HUES48 (cell line): ENCODE data around the gene MMRN2.
"Not testable (repeated sequence)": the region's sequence is repeated elsewhere in the genome, so short reads cannot be mapped to it uniquely, and the experiment has no call there.

Experiments used
- H3K27ac ChIP-seq: one replicate; pipeline ENCODE4 v1.7.0; 2013; ENCODE audit warnings: low read depth, low read length, inconsistent platforms
- H3K27me3 ChIP-seq: 2 replicates; pipeline ENCODE4 v1.6.1; 2013; ENCODE audit warnings: mild to moderate bottlenecking, low read length; ENCODE audit not compliant: control insufficient read depth, insufficient read depth
- H3K36me3 ChIP-seq: 2 replicates; pipeline ENCODE4 v1.6.1; 2013; ENCODE audit warnings: low read length; ENCODE audit not compliant: control insufficient read depth, insufficient read depth
- H3K4me1 ChIP-seq: 2 replicates; pipeline ENCODE4 v1.6.1; 2013; ENCODE audit warnings: mild to moderate bottlenecking, low read length; ENCODE audit not compliant: control insufficient read depth, insufficient read depth
- H3K4me3 ChIP-seq: 2 replicates; pipeline ENCODE4 v1.5.1; 2013; ENCODE audit warnings: mild to moderate bottlenecking, low read depth, low read length
- H3K9ac ChIP-seq: 2 replicates; pipeline ENCODE4 v1.6.1; 2013; ENCODE audit warnings: mild to moderate bottlenecking, low read depth, low read length, moderate library complexity
- H3K9me3 ChIP-seq: 2 replicates; pipeline ENCODE4 v1.6.1; 2013; ENCODE audit warnings: low read length; ENCODE audit not compliant: control insufficient read depth, insufficient read depth

Gene MMRN2

GRCh38 chr10:86981020-86981419 lies 23.6 kb upstream of the MMRN2 start:
- H3K9me3 ChIP-seq, H3K4me3 ChIP-seq, H3K36me3 ChIP-seq, H3K9ac ChIP-seq, H3K27ac ChIP-seq, H3K4me1 ChIP-seq, H3K27me3 ChIP-seq: not testable (repeated sequence)

- no peaks in the 10 kb centered on the region for H3K9me3 ChIP-seq
- H3K36me3 ChIP-seq = no peaks in the 10 kb centered on the region
- H3K27ac ChIP-seq = no peak overlapping the region
- no peak overlapping the region for H3K4me3 ChIP-seq
- H3K9ac ChIP-seq = no peak overlapping the region
- H3K4me1 ChIP-seq = peaks cover 5% of the 10 kb centered on the region; the same call in 1 of the 2 replicates
- no peaks in the 10 kb centered on the region for H3K27me3 ChIP-seq
Measured at GRCh38 chr10:86979977-86980448, 22.6 kb upstream of the MMRN2 start.

- H3K27ac ChIP-seq = no peak overlapping the region
- H3K4me1 ChIP-seq = peaks cover 5% of the 10 kb centered on the region; the same call in 1 of the 2 replicates
- H3K9me3 ChIP-seq = no peaks in the 10 kb centered on the region
- H3K36me3 ChIP-seq = no peaks in the 10 kb centered on the region
- H3K4me3 ChIP-seq = no peak overlapping the region
- no peak overlapping the region for H3K9ac ChIP-seq
- H3K27me3 ChIP-seq = no peaks in the 10 kb centered on the region
Measured at GRCh38 chr10:86979296-86979818, 21.9 kb upstream of the MMRN2 start.

- H3K9me3 ChIP-seq, H3K36me3 ChIP-seq, H3K4me3 ChIP-seq, H3K4me1 ChIP-seq, H3K27me3 ChIP-seq, H3K9ac ChIP-seq, H3K27ac ChIP-seq: not testable (repeated sequence)
Measured at GRCh38 chr10:86978457-86978856, 21.0 kb upstream of the MMRN2 start.

- Histone ChIP-seq H3K9ac (no peak overlapping the region), H3K36me3 (no peaks in the 10 kb centered on the region), H3K27me3 (peaks cover 17% of the 10 kb centered on the region), H3K4me1 (peaks cover 5% of the 10 kb centered on the region), H3K4me3 (no peak overlapping the region), H3K9me3 (no peaks in the 10 kb centered on the region), H3K27ac (no peak overlapping the region)
Measured at GRCh38 chr10:86976362-86977056, 19.1 kb upstream of the MMRN2 start.

GRCh38 chr10:86974484-86974883 lies 17.1 kb upstream of the MMRN2 start:
- Histone ChIP-seq H3K36me3 (no peaks in the 10 kb centered on the region), H3K4me3 (no peak overlapping the region), H3K9me3 (no peaks in the 10 kb centered on the region), H3K9ac (no peak overlapping the region), H3K4me1 (peaks cover 17% of the 10 kb centered on the region), H3K27ac (no peak overlapping the region), H3K27me3 (peaks cover 21% of the 10 kb centered on the region)

GRCh38 chr10:86972613-86973380 lies 15.4 kb upstream of the MMRN2 start:
- H3K27ac ChIP-seq = no peak overlapping the region
- H3K9me3 ChIP-seq = no peaks in the 10 kb centered on the region
- peaks cover 21% of the 10 kb centered on the region for H3K27me3 ChIP-seq
- H3K4me1 ChIP-seq = peaks cover 17% of the 10 kb centered on the region
- H3K4me3 ChIP-seq = no peak overlapping the region
- H3K36me3 ChIP-seq = no peaks in the 10 kb centered on the region
- H3K9ac ChIP-seq = no peak overlapping the region

GRCh38 chr10:86971232-86971991 lies 14.0 kb upstream of the MMRN2 start:
- Histone ChIP-seq H3K36me3 (no peaks in the 10 kb centered on the region), H3K9ac (peak overlapping the region; percentile 45), H3K27ac (peak overlapping the region; percentile 56)

GRCh38 chr10:86970982-86971231 lies 13.5 kb upstream of the MMRN2 start:
- peak overlapping the region; percentile 45 for H3K9ac ChIP-seq
- peak overlapping the region; percentile 56 for H3K27ac ChIP-seq
- peaks cover 27% of the 10 kb centered on the region for H3K4me1 ChIP-seq
- peak overlapping the region; percentile 63 for H3K4me3 ChIP-seq
- H3K27me3 ChIP-seq = peaks cover 21% of the 10 kb centered on the region
- H3K36me3 ChIP-seq = no peaks in the 10 kb centered on the region
- no peaks in the 10 kb centered on the region for H3K9me3 ChIP-seq

More at GRCh38 chr10:86971232-86971991, 14.0 kb upstream of the MMRN2 start:
- Histone ChIP-seq H3K27me3 (peaks cover 21% of the 10 kb centered on the region), H3K4me3 (peak overlapping the region; percentile 63), H3K4me1 (peaks cover 26% of the 10 kb centered on the region), H3K9me3 (no peaks in the 10 kb centered on the region)

GRCh38 chr10:86970162-86970981 lies 13.0 kb upstream of the MMRN2 start:
- peaks cover 21% of the 10 kb centered on the region for H3K27me3 ChIP-seq
- H3K27ac ChIP-seq = peak overlapping the region; percentile 56
- no peaks in the 10 kb centered on the region for H3K36me3 ChIP-seq
- H3K9me3 ChIP-seq = no peaks in the 10 kb centered on the region
- peak overlapping the region; percentile 63 for H3K4me3 ChIP-seq
- peaks cover 27% of the 10 kb centered on the region for H3K4me1 ChIP-seq
- 0 out of 2 replicates have a peak overlapping the region, but pooled peaks have one; percentile 45 for H3K9ac ChIP-seq
